Kidney epithelial cell (primary cell): ENCODE results near the gene FOS. TPM values are rescaled to one million over a fixed set of nuclear protein-coding genes. Genes with fewer than 3 reads are reported as not detected.
A peak's percentile ranks its signal among the peaks of the same experiment; 100 is the strongest.

Experiments used
- DNase-seq: peaks from one replicate; pipeline ENCODE4 v3.0.0-alpha.2; 2010; ENCODE audit warnings: low read depth
- H3K27me3 ChIP-seq: 2 replicates; pipeline ENCODE4 v1.6.0; 2011; ENCODE audit warnings: low read length; ENCODE audit not compliant: control insufficient read depth, insufficient read depth
- H3K36me3 ChIP-seq: 2 replicates; pipeline ENCODE4 v1.5.1; 2011; ENCODE audit warnings: low read length; ENCODE audit not compliant: control insufficient read depth, insufficient read depth
- H3K4me3 ChIP-seq: 2 replicates; pipeline ENCODE4 v1.5.1; 2011; ENCODE audit warnings: low read depth, mild to moderate bottlenecking, control low read depth, low read length
- CTCF ChIP-seq: IDR thresholded peaks from 2 replicates; pipeline ENCODE4 v1.5.1; 2011; ENCODE audit warnings: mild to moderate bottlenecking, moderate library complexity, low read length, control low read depth, inconsistent platforms; ENCODE audit not compliant: insufficient read depth, poor library complexity, severe bottlenecking
- total RNA-seq: library from RNA; depleted of rRNA; stranded (reverse); fragments of >200 nt; gene quantifications from 2 replicates; pipeline ENCODE4 v1.2.3, GENCODE V29; 2015

The FOS gene
- total RNA-seq, 1 donor from 2014 or later = 5.5 TPM

- Histone ChIP-seq H3K36me3 (peaks cover 7% of the 10 kb centered on the region), H3K4me3 (peak overlapping the region; percentile 57), H3K27me3 (peaks cover 5% of the 10 kb centered on the region)
- no peak for TF ChIP-seq CTCF
- peak; percentile 66 for DNase-seq
Observed at GRCh38 chr14:75277008-75277814, 1.4 kb upstream of the FOS start.

GRCh38 chr14:75277815-75278421 lies 710 bp upstream of the FOS start:
- Histone ChIP-seq H3K4me3 (peak overlapping the region; percentile 57), H3K27me3 (peaks cover 5% of the 10 kb centered on the region), H3K36me3 (peaks cover 7% of the 10 kb centered on the region)
- no peak for DNase-seq
- TF ChIP-seq CTCF = no peak

GRCh38 chr14:75279153-75279762 lies 630 bp downstream of the FOS start:
- no peak for DNase-seq
- Histone ChIP-seq H3K4me3 (peak overlapping the region; percentile 82), H3K27me3 (peaks cover 2% of the 10 kb centered on the region), H3K36me3 (peaks cover 7% of the 10 kb centered on the region)
- no peak for TF ChIP-seq CTCF

GRCh38 chr14:75279763-75280290 lies 1.2 kb downstream of the FOS start:
- no peak for DNase-seq
- TF ChIP-seq CTCF = no peak
- Histone ChIP-seq H3K27me3 (peaks cover 2% of the 10 kb centered on the region), H3K36me3 (peaks cover 7% of the 10 kb centered on the region), H3K4me3 (peak overlapping the region; percentile 82)

GRCh38 chr14:75280291-75280830 lies 1.7 kb downstream of the FOS start:
- Histone ChIP-seq H3K27me3 (peaks cover 2% of the 10 kb centered on the region), H3K4me3 (peak overlapping the region; percentile 82), H3K36me3 (peaks cover 7% of the 10 kb centered on the region)
- TF ChIP-seq CTCF = no peak
- DNase-seq = no peak
